Measurements from ENCODE around the gene CCDC127.

The CCDC127 gene

GRCh38 chr5:149745-150485, 68.0 kb downstream of the CCDC127 start:
- no peak for TF ChIP-seq CTCF (IDR thresholded peaks at IDR 0.05; ENCODE audit: extremely low read depth, missing control alignments)
- DNase-seq (ENCODE audit: low spot score) = no peak

GRCh38 chr5:147751-148150, 70.2 kb downstream of the CCDC127 start:
- no peak for TF ChIP-seq CTCF (IDR thresholded peaks at IDR 0.05; ENCODE audit: extremely low read depth, missing control alignments)
- DNase-seq (ENCODE audit: low spot score) = no peak

All from GM20000 (cell line).